ENCODE data around the gene KIAA1191. TPM values are rescaled to one million over a fixed set of nuclear protein-coding genes. Genes with fewer than 3 reads are reported as not detected.

Gene KIAA1191
- total RNA-seq, 1 donor from 2014 or later, result 109 TPM

- Mint-ChIP-seq H3K4me3 (ENCODE audit: low read depth) (peak overlapping the region; percentile 72), H3K4me1 (ENCODE audit: low read depth) (no peaks in the 10 kb centered on the region), H3K27ac (no peak overlapping the region), H3K9me3 (ENCODE audit: low read depth) (no peaks in the 10 kb centered on the region), H3K27me3 (peaks cover 37% of the 10 kb centered on the region), H3K36me3 (ENCODE audit: insufficient read depth) (peaks cover 15% of the 10 kb centered on the region)
- TF ChIP-seq CTCF (IDR thresholded peaks at IDR 0.05; ENCODE audit: unreplicated experiment), result no peak
- no peak for DNase-seq (ENCODE audit: low spot score, unreplicated experiment)
Measured at GRCh38 chr5:176366232-176366894, 4.8 kb upstream of the KIAA1191 start.

- Mint-ChIP-seq H3K4me3 (ENCODE audit: low read depth) (peak within 1 kb of the TSS; percentile 72), H3K27me3 (peaks cover 37% of the 10 kb centered on the region), H3K36me3 (ENCODE audit: insufficient read depth) (peaks cover 13% of the 10 kb centered on the region), H3K9me3 (ENCODE audit: low read depth) (no peaks in the 10 kb centered on the region), H3K4me1 (ENCODE audit: low read depth) (no peaks in the 10 kb centered on the region), H3K27ac (peak within 1 kb of the TSS; percentile 29)
- TF ChIP-seq CTCF (IDR thresholded peaks at IDR 0.05; ENCODE audit: unreplicated experiment), result no peak
- peak; percentile 22 for DNase-seq (ENCODE audit: low spot score, unreplicated experiment)
Measured at GRCh38 chr5:176365351-176366231, 4.0 kb upstream of the KIAA1191 start, which contains the start of gene ARL10. Gene ARL10 (plus strand): TSS chr5:176365487. CDS start chr5:176365564, 77 bp downstream.

GRCh38 chr5:176364765-176365350, 3.3 kb upstream of the KIAA1191 start:
- no peak for TF ChIP-seq CTCF (IDR thresholded peaks at IDR 0.05; ENCODE audit: unreplicated experiment)
- Mint-ChIP-seq H3K9me3 (ENCODE audit: low read depth) (no peaks in the 10 kb centered on the region), H3K4me3 (ENCODE audit: low read depth) (peak overlapping the region; percentile 68), H3K27me3 (peaks cover 37% of the 10 kb centered on the region), H3K36me3 (ENCODE audit: insufficient read depth) (peaks cover 13% of the 10 kb centered on the region), H3K27ac (peak overlapping the region; percentile 29), H3K4me1 (ENCODE audit: low read depth) (peaks cover under 1% of the 10 kb centered on the region)
- no peak for DNase-seq (ENCODE audit: low spot score, unreplicated experiment)

GRCh38 chr5:176362233-176362490, 598 bp upstream of the KIAA1191 start:
- H3K9me3 Mint-ChIP-seq (ENCODE audit: low read depth), result no peaks in the 10 kb centered on the region
- no peak for TF ChIP-seq CTCF (IDR thresholded peaks at IDR 0.05; ENCODE audit: unreplicated experiment)
- H3K27ac Mint-ChIP-seq, result no peak overlapping the region
- no peak for DNase-seq (ENCODE audit: low spot score, unreplicated experiment)
- peaks cover 10% of the 10 kb centered on the region for H3K36me3 Mint-ChIP-seq (ENCODE audit: insufficient read depth)
- peaks cover 31% of the 10 kb centered on the region for H3K27me3 Mint-ChIP-seq
- peaks cover 5% of the 10 kb centered on the region for H3K4me1 Mint-ChIP-seq (ENCODE audit: low read depth)
- H3K4me3 Mint-ChIP-seq (ENCODE audit: low read depth), result peak overlapping the region; percentile 99

- Mint-ChIP-seq H3K36me3 (ENCODE audit: insufficient read depth) (peaks cover 12% of the 10 kb centered on the region), H3K27ac (peak overlapping the region; percentile 99), H3K27me3 (peaks cover 27% of the 10 kb centered on the region), H3K4me1 (ENCODE audit: low read depth) (peaks cover 5% of the 10 kb centered on the region), H3K9me3 (ENCODE audit: low read depth) (no peaks in the 10 kb centered on the region), H3K4me3 (ENCODE audit: low read depth) (peak overlapping the region; percentile 99)
- DNase-seq (ENCODE audit: low spot score, unreplicated experiment), result peak; percentile 24
- TF ChIP-seq CTCF (IDR thresholded peaks at IDR 0.05; ENCODE audit: unreplicated experiment), result no peak
Measured at GRCh38 chr5:176360894-176361436, 599 bp downstream of the KIAA1191 start.

Measured in progenitor cell of endocrine pancreas (in vitro differentiated cells).